ENCODE measurements around the gene SREBF1. TPM values are rescaled to one million over a fixed set of nuclear protein-coding genes. Genes with fewer than 3 reads are reported as not detected.

SREBF1 gene
- total RNA-seq, 1 experiment from 2014 or later, result 298 TPM

DNA sequence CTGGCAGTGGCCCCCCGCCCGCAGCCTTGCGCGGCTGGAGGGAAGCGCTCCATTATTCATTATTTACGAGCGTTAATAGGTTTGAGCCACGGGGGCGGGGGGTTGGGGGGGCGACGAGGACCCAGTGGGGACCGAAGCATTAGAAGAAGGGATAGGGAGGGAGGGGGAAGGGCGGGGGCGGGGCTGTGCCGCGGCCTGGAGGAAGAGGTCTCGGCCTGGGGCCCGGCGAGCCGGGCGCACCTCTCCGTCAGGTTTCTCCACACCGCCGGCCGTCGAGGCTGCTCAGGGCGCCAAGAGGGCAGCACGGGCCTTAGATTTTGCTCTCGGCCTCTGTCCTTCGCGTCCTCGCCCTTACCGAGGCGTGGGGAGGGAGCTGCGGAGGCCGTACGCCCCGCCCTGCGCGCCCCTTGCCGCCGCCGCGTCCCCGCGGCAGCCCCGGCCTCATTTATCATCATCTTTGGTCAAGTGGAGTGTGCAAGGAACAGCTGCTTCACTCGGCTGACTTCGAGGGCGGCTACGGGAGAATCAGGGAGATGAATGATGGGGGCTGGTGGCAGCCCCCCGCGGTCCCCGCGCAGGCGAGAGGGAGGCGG lies 54.2 kb downstream of the SREBF1 start:
- peak overlapping the region; percentile 91 for H3K4me2 ChIP-seq (ENCODE audit: low read length)
- no peaks in the 10 kb centered on the region; the same call in 1 of the 2 replicates for H4K20me1 ChIP-seq (ENCODE audit: insufficient read depth)
- H3K9ac ChIP-seq (ENCODE audit: low read length), result peak overlapping the region; percentile 76
- no peaks in the 10 kb centered on the region for H3K9me3 ChIP-seq (ENCODE audit: control insufficient read depth in 1 of 2, insufficient read depth in 1 of 2, low read depth in 1 of 2, low read length in 2 of 2)
- RAD21 ChIA-PET (ENCODE audit: low non-redundant PET in 1 of 2, low total read pairs in 2 of 2, uncharacterized antibody in 2 of 2, unreplicated experiment in 2 of 2), result no interaction called here
- DNase-seq (ENCODE audit: low read depth, low spot score), result no peak
- H3K4me3 ChIP-seq (replicated peaks in 1 of 2; ENCODE audit: low read depth in 1 of 2, low read length in 2 of 2), result peak overlapping the region; percentile 41 to 61
- CTCF ChIA-PET, result interaction anchor here (0.8 kb wide), 1 partner anchor 551 kb away, joined by 3 read pairs; no protein-coding TSS in a partner anchor
- H3K27me3 ChIP-seq (ENCODE audit: insufficient read depth, low read length), result no peaks in the 10 kb centered on the region
- peaks cover 33% of the 10 kb centered on the region for H3K79me2 ChIP-seq (ENCODE audit: insufficient read depth, low read length)
- H3K36me3 ChIP-seq (ENCODE audit: control insufficient read depth in 1 of 2, insufficient read depth in 2 of 2, low read length in 2 of 2), result no peaks in the 10 kb centered on the region
- H3K9me2 ChIP-seq (ENCODE audit: insufficient read depth), result no peaks in the 10 kb centered on the region
- peak; percentile 34 for ATAC-seq
- no TSS peak for BruUV-seq (replicated peaks)
- POLR2A ChIA-PET, result no interaction called here
- no peak overlapping the region for H2AFZ ChIP-seq (ENCODE audit: low read depth, low read length, poor library complexity, severe bottlenecking)
- peak overlapping the region; percentile 80 for H3K27ac ChIP-seq (ENCODE audit: low read depth, low read length)
- peak; percentile 61; the same call in 1 of the 2 replicates for TF ChIP-seq ZFX (IDR thresholded peaks at IDR 0.05)
- TF ChIP-seq EGR1 (IDR thresholded peaks at IDR 0.05; ENCODE audit: low read depth), result no peak
- peaks cover 48 to 72% of the 10 kb centered on the region in 2 experiments for H3K4me1 ChIP-seq (ENCODE audit: control insufficient read depth in 1 of 2, insufficient read depth in 2 of 2, low read length in 2 of 2)
- intact Hi-C loops (cut with micrococcal nuclease), result loop anchor here (10.0 kb wide), 1 partner anchor 98 kb away; the partner anchor contains the start of gene RAI1

GRCh38 chr17:17781591-17782496 lies 54.9 kb downstream of the SREBF1 start:
- peak overlapping the region; percentile 80 for H3K27ac ChIP-seq (ENCODE audit: low read depth, low read length)
- H3K4me2 ChIP-seq (ENCODE audit: low read length), result peak overlapping the region; percentile 91
- H3K79me2 ChIP-seq (ENCODE audit: insufficient read depth, low read length), result peaks cover 40% of the 10 kb centered on the region
- no peaks in the 10 kb centered on the region for H3K9me2 ChIP-seq (ENCODE audit: insufficient read depth)
- H3K4me3 ChIP-seq (replicated peaks in 1 of 2; ENCODE audit: low read depth in 1 of 2, low read length in 2 of 2), result peak overlapping the region; percentile 41 to 61
- H2AFZ ChIP-seq (ENCODE audit: low read depth, low read length, poor library complexity, severe bottlenecking), result no peak overlapping the region
- no peaks in the 10 kb centered on the region for H3K9me3 ChIP-seq (ENCODE audit: control insufficient read depth in 1 of 2, insufficient read depth in 1 of 2, low read depth in 1 of 2, low read length in 2 of 2)
- no peaks in the 10 kb centered on the region; the same call in 1 of the 2 replicates for H4K20me1 ChIP-seq (ENCODE audit: insufficient read depth)
- ChIA-PET RAD21 (ENCODE audit: low non-redundant PET in 1 of 2, low total read pairs in 2 of 2, uncharacterized antibody in 2 of 2, unreplicated experiment in 2 of 2) (no interaction called here), CTCF (interaction anchor here (0.8 kb wide), 1 partner anchor 552 kb away, joined by 3 read pairs; no protein-coding TSS in a partner anchor), POLR2A (no interaction called here)
- ATAC-seq, result peak; percentile 44
- TF ChIP-seq POLR2AphosphoS5 (IDR thresholded peaks at IDR 0.05; ENCODE audit: low read depth, low read length) (no peak), ATF3 (IDR thresholded peaks at IDR 0.05) (no peak), SRF (IDR thresholded peaks at IDR 0.05; ENCODE audit: low read depth) (no peak), MAX (IDR thresholded peaks at IDR 0.05) (0 out of 2 replicates have a peak, but pooled peaks have one; percentile 41), JUND (IDR thresholded peaks at IDR 0.05) (no peak), EGR1 (IDR thresholded peaks at IDR 0.05; ENCODE audit: low read depth) (no peak), CEBPB (IDR thresholded peaks at IDR 0.05; ENCODE audit: low read depth) (no peak), SP1 (IDR thresholded peaks at IDR 0.05; ENCODE audit: low read depth) (no peak)
- H3K27me3 ChIP-seq (ENCODE audit: insufficient read depth, low read length), result no peaks in the 10 kb centered on the region
- peaks cover 45 to 72% of the 10 kb centered on the region in 2 experiments for H3K4me1 ChIP-seq (ENCODE audit: control insufficient read depth in 1 of 2, insufficient read depth in 2 of 2, low read length in 2 of 2)
- intact Hi-C loops (cut with micrococcal nuclease), result loop anchor here (10.0 kb wide), 1 partner anchor 97 kb away; the partner anchor contains the start of gene RAI1
- H3K9ac ChIP-seq (ENCODE audit: low read length), result peak overlapping the region; percentile 76
- H3K36me3 ChIP-seq (ENCODE audit: control insufficient read depth in 1 of 2, insufficient read depth in 2 of 2, low read length in 2 of 2), result no peaks in the 10 kb centered on the region
- no peak for DNase-seq (ENCODE audit: low read depth, low spot score)
- no TSS peak for BruUV-seq (replicated peaks)

Measured in HCT116 (cell line).